Naive thymus-derived CD4-positive, alpha-beta T cell (primary cell): ENCODE results near the gene DOLK. TPM values are rescaled to one million over a fixed set of nuclear protein-coding genes. Genes with fewer than 3 reads are reported as not detected.

ENCODE experiments used
- ATAC-seq: fragments of 150-1000 bp; cut with Tn5 transposase; 2 replicates; pipeline ENCODE4 v1.10.0; 2021; ENCODE audit warnings: mild to moderate bottlenecking, moderate library complexity
- CTCF ChIA-PET: fragments of 350-600 bp; sonication (Branson Sonifier 250); formaldehyde crosslinking; loops from one replicate; lab custom pipeline; 2021; ENCODE audit warnings: antibody characterized with exemption; lab: Charles Lee
- POLR2A ChIA-PET: fragments of 350-600 bp; sonication (Branson Sonifier 250); formaldehyde crosslinking; loops from one replicate; lab custom pipeline; 2021; ENCODE audit warnings: antibody characterized with exemption, inconsistent platforms; lab: Charles Lee
- DNase-seq, 9 donors: peaks; one replicate each; pipeline versions ENCODE4 v3.0.0 to v3.0.0-alpha.2; 2020 to 2022; ENCODE audit warnings: mixed read lengths in 1 of 9
- H3K27ac ChIP-seq: one replicate; pipeline ENCODE4 v1.7.0; 2013; ENCODE audit warnings: mild to moderate bottlenecking, low read depth, low read length, moderate library complexity
- H3K27me3 ChIP-seq, 2 donors: one replicate each; pipeline ENCODE4 v1.7.0; 2013; ENCODE audit warnings: low read length in 2 of 2, mild to moderate bottlenecking in 2 of 2, moderate library complexity in 2 of 2; ENCODE audit not compliant: control insufficient read depth in 2 of 2, insufficient read depth in 2 of 2
- H3K36me3 ChIP-seq, 3 experiments: 1 replicate in 2 of 3; 2 replicates in 1 of 3; pipeline ENCODE4 v1.7.0; 2013; ENCODE audit warnings: low read length in 3 of 3, mild to moderate bottlenecking in 3 of 3, moderate library complexity in 1 of 3; ENCODE audit not compliant: insufficient read depth in 3 of 3, control insufficient read depth in 2 of 3
- H3K4me1 ChIP-seq, 2 donors: one replicate each; pipeline ENCODE4 v1.7.0; 2013; ENCODE audit warnings: low read length in 2 of 2, mild to moderate bottlenecking in 2 of 2, moderate library complexity in 1 of 2; ENCODE audit not compliant: control insufficient read depth in 2 of 2, insufficient read depth in 2 of 2
- H3K4me3 ChIP-seq: 2 replicates; pipeline ENCODE4 v1.7.0; 2013; ENCODE audit warnings: mild to moderate bottlenecking, low read length
- H3K9me3 ChIP-seq, 3 experiments: 1 replicate in 2 of 3; 2 replicates in 1 of 3; pipeline ENCODE4 v1.7.0; 2013; ENCODE audit warnings: low read length in 3 of 3; ENCODE audit not compliant: control insufficient read depth in 2 of 3
- H3K27ac Mint-ChIP-seq, 9 donors: one replicate each; pipeline ENCODE4 v1.8.0; 2020 to 2022; ENCODE audit warnings: mixed read lengths in 9 of 9, mild to moderate bottlenecking in 8 of 9, moderate library complexity in 5 of 9, inconsistent platforms in 2 of 9
- H3K27me3 Mint-ChIP-seq, 5 donors: one replicate each; pipeline ENCODE4 v1.8.0; 2021 to 2022; ENCODE audit warnings: mixed read lengths in 5 of 5, mild to moderate bottlenecking in 1 of 5
- H3K36me3 Mint-ChIP-seq, 5 donors: one replicate each; pipeline ENCODE4 v1.8.0; 2020 to 2022; ENCODE audit warnings: mixed read lengths in 5 of 5, mild to moderate bottlenecking in 3 of 5, inconsistent platforms in 1 of 5
- H3K4me1 Mint-ChIP-seq, 7 donors: one replicate each; pipeline ENCODE4 v1.8.0; 2020 to 2022; ENCODE audit warnings: mixed read lengths in 7 of 7, mild to moderate bottlenecking in 3 of 7, inconsistent platforms in 1 of 7
- H3K4me3 Mint-ChIP-seq, 10 donors: one replicate each; pipeline ENCODE4 v1.8.0; 2020 to 2022; ENCODE audit warnings: mild to moderate bottlenecking in 10 of 10, mixed read lengths in 10 of 10, moderate library complexity in 6 of 10, inconsistent platforms in 2 of 10
- H3K9me3 Mint-ChIP-seq, 11 donors: one replicate each; pipeline ENCODE4 v1.8.0; 2020 to 2022; ENCODE audit warnings: mixed read lengths in 11 of 11, mild to moderate bottlenecking in 4 of 11, inconsistent platforms in 1 of 11, moderate library complexity in 1 of 11
- intact Hi-C, 2 donors: fragments of 100-400 bp; cut with micrococcal nuclease; formaldehyde crosslinking; loops; one replicate each; pipeline ENCODE4 v1.15.1; 2023
- polyA plus RNA-seq, 2 donors: library from polyadenylated mRNA; unstranded; fragments of 300-500 nt; fragmentation: Illumina TruSeq; gene quantifications; one replicate each; pipeline ENCODE4 v1.2.3, GENCODE V29; 2021
- total RNA-seq, 6 experiments: library from RNA in 5 of 6; stranded (reverse) in 5 of 6; gene quantifications; 1 replicate in 5 of 6; 2 replicates in 1 of 6; pipeline ENCODE4 v1.2.3 and lab custom pipeline; 2021 to 2026

DOLK gene
- total and polyA plus RNA-seq, 7 experiments from 2014 or later = 6.0 to 12.8 (median 9.5) TPM

DNA sequence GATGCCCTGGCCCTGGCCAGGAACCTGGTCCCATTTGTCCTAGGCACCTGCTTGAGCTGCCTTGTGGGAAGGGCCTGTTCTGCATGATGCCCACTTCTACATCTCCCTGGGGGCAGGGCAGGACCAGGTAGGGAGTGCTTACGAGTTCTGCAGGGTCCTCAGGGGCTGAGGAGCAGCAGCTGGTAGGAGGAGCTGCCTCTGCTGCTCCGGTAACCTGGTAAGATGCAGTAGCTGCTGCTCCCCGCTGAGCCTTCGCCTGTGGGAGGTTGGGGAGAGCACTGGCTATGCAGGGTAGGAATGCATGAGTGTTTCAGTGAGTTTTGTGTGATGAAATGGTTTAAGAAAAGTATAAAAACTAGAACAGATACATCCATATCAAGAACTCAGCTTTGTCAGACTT is 51.8 kb downstream of the DOLK start:
- Mint-ChIP-seq H3K36me3 (peaks cover 9 to 43% (median 24%) of the 10 kb centered on the region in 5 donors), H3K4me3 (peak overlapping the region in 8 of 10 donors; percentile 25 to 72 (median 50)), H3K4me1 (peaks cover 55 to 87% (median 77%) of the 10 kb centered on the region in 7 donors), H3K27ac (peak overlapping the region; percentile 63 to 97 (median 82)), H3K27me3 (no peaks in the 10 kb centered on the region), H3K9me3 (no peaks in the 10 kb centered on the region)
- peak overlapping the region; percentile 50 for H3K27ac ChIP-seq
- POLR2A ChIA-PET = interaction anchor here (0.6 to 2.0 kb wide), 2 partner anchors 15 to 967 kb away, joined by 3 to 8 read pairs; partner anchors contain the start of genes KYAT1 and LRRC8A
- ATAC-seq (no peak), DNase-seq (no peak)
- peaks cover 0 to 12% (median 4%) of the 10 kb centered on the region in 3 experiments for H3K36me3 ChIP-seq
- H3K4me1 ChIP-seq = peaks cover 48 to 78% of the 10 kb centered on the region in 2 donors
- intact Hi-C loops = no loop called here
- no peaks in the 10 kb centered on the region for H3K9me3 ChIP-seq
- CTCF ChIA-PET = no interaction called here
- no peaks in the 10 kb centered on the region for H3K27me3 ChIP-seq
- no peak overlapping the region for H3K4me3 ChIP-seq

Other genes starting within 250 kb of the DOLK start
- gene PKN3, start 245.1 kb downstream of the DOLK start, total RNA-seq = 10 to 100 TPM in 1 of 5 experiments, 1 to 10 TPM in 4; 1.1 to 11.7 (median 1.6) TPM
- 1 to 10 TPM in 1 of 2 donors, under 1 TPM in 1; 0.93 to 1.1 TPM for gene PKN3, start 245.1 kb downstream of the DOLK start, polyA plus RNA-seq
- 10 to 100 TPM; 21.2 to 70.3 (median 25.7) TPM for gene ZDHHC12, start 223.5 kb downstream of the DOLK start, total RNA-seq
- gene ZDHHC12, start 223.5 kb downstream of the DOLK start, polyA plus RNA-seq = 10 to 100 TPM; 63.2 to 74.2 TPM
- gene ZER1, start 175.7 kb downstream of the DOLK start, total RNA-seq = 10 to 100 TPM; 22.7 to 51.2 (median 34.7) TPM
- gene ZER1, start 175.7 kb downstream of the DOLK start, polyA plus RNA-seq = 10 to 100 TPM; 37.6 to 57.7 TPM
- 10 to 100 TPM; 21.0 to 35.2 (median 24.9) TPM for gene TBC1D13, start 160.3 kb downstream of the DOLK start, total RNA-seq
- 10 to 100 TPM; 18.6 to 43.5 TPM for gene TBC1D13, start 160.3 kb downstream of the DOLK start, polyA plus RNA-seq
- 10 to 100 TPM in 4 of 5 experiments, 1 to 10 TPM in 1; 9.4 to 18.3 (median 14.7) TPM for gene ENDOG, start 129.1 kb downstream of the DOLK start, total RNA-seq
- gene ENDOG, start 129.1 kb downstream of the DOLK start, polyA plus RNA-seq = 10 to 100 TPM; 17.0 to 36.7 TPM
- gene SPOUT1, start 117.8 kb downstream of the DOLK start, total RNA-seq = 10 to 100 TPM; 38.9 to 83.6 (median 65.2) TPM
- gene SPOUT1, start 117.8 kb downstream of the DOLK start, polyA plus RNA-seq = 10 to 100 TPM; 32.1 to 42.0 TPM
- 10 to 100 TPM in 4 of 5 experiments, 1 to 10 TPM in 1; 7.2 to 18.2 (median 14.8) TPM for gene KYAT1, start 65.7 kb downstream of the DOLK start, total RNA-seq
- gene KYAT1, start 65.7 kb downstream of the DOLK start, polyA plus RNA-seq = 10 to 100 TPM in 1 of 2 donors, 1 to 10 TPM in 1; 9.8 to 14.2 TPM
- gene LRRC8A, start 65.5 kb downstream of the DOLK start, total RNA-seq = 10 to 100 TPM; 31.3 to 48.8 (median 34.5) TPM
- gene LRRC8A, start 65.5 kb downstream of the DOLK start, polyA plus RNA-seq = 10 to 100 TPM; 24.2 to 54.0 TPM
- gene PHYHD1, start 26.6 kb downstream of the DOLK start, total RNA-seq = 1 to 10 TPM; 1.1 to 3.2 (median 3.1) TPM
- gene PHYHD1, start 26.6 kb downstream of the DOLK start, polyA plus RNA-seq = 1 to 10 TPM; 3.0 to 5.1 TPM
- gene NUP188, start 96 bp upstream of the DOLK start, total RNA-seq = 10 to 100 TPM; 55.7 to 98.7 (median 63.7) TPM
- gene NUP188, start 96 bp upstream of the DOLK start, polyA plus RNA-seq = 10 to 100 TPM; 24.8 to 39.5 TPM
- 100 to 1,000 TPM in 2 of 5 experiments, 10 to 100 TPM in 3; 76.3 to 106 (median 86.2) TPM for gene SH3GLB2, start 80.7 kb upstream of the DOLK start, total RNA-seq
- gene SH3GLB2, start 80.7 kb upstream of the DOLK start, polyA plus RNA-seq = 10 to 100 TPM; 22.5 to 31.7 TPM
- gene MIGA2, start 89.0 kb upstream of the DOLK start, total RNA-seq = 10 to 100 TPM; 50.0 to 73.4 (median 60.7) TPM
- gene MIGA2, start 89.0 kb upstream of the DOLK start, polyA plus RNA-seq = 10 to 100 TPM in 1 of 2 donors, 1 to 10 TPM in 1; 7.1 to 15.2 TPM
- 10 to 100 TPM in 3 of 5 experiments, 1 to 10 TPM in 2; 5.7 to 17.1 (median 11.9) TPM for gene DOLPP1, start 133.5 kb upstream of the DOLK start, total RNA-seq
- gene DOLPP1, start 133.5 kb upstream of the DOLK start, polyA plus RNA-seq = 10 to 100 TPM; 10.5 to 12.3 TPM
- 10 to 100 TPM in 4 of 5 experiments, 1 to 10 TPM in 1; 7.2 to 15.6 (median 11.4) TPM for gene CRAT, start 163.2 kb upstream of the DOLK start, total RNA-seq
- gene CRAT, start 163.2 kb upstream of the DOLK start, polyA plus RNA-seq = 10 to 100 TPM; 10.7 to 20.1 TPM
- gene PTPA, start 163.8 kb upstream of the DOLK start, total RNA-seq = 100 to 1,000 TPM in 1 of 5 experiments, 10 to 100 TPM in 4; 45.0 to 110 (median 52.3) TPM
- gene PTPA, start 163.8 kb upstream of the DOLK start, polyA plus RNA-seq = 10 to 100 TPM; 12.6 to 13.8 TPM
- 1 to 10 TPM; 3.4 to 6.8 (median 3.8) TPM for gene IER5L, start 230.7 kb upstream of the DOLK start, total RNA-seq
- under 1 TPM in 1 of 2 donors, not detected in 1; 0.08 TPM for gene IER5L, start 230.7 kb upstream of the DOLK start, polyA plus RNA-seq